GM18861 (cell line): ENCODE results near the gene ZC3H15.
"Not testable (repeated sequence)": the region's sequence is repeated elsewhere in the genome, so short reads cannot be mapped to it uniquely, and the experiment has no call there.

Source experiments
- ATAC-seq: cut with Tn5 transposase; IDR thresholded peaks from one replicate; pipeline ENCODE4 v1.9.1; 2021; ENCODE audit not compliant: unreplicated experiment

Gene ZC3H15

GRCh38 chr2:186485871-186486650 lies at the start of gene ZC3H15:
TSS of gene ZC3H15 (plus strand) at chr2:186486260. CDS start at chr2:186486383, 123 bp downstream.
- ATAC-seq, result peak; percentile 87

- ATAC-seq, result no peak
Observed at GRCh38 chr2:186437719-186438118, 48.3 kb upstream of the ZC3H15 start.

GRCh38 chr2:186439673-186440095 lies 46.4 kb upstream of the ZC3H15 start:
- ATAC-seq, result not testable (repeated sequence)

- ATAC-seq, result no peak
Observed at GRCh38 chr2:186440506-186440905, 45.6 kb upstream of the ZC3H15 start.

- no peak for ATAC-seq
Observed at GRCh38 chr2:186442885-186443284, 43.2 kb upstream of the ZC3H15 start.

- no peak for ATAC-seq
Observed at GRCh38 chr2:186443851-186444250, 42.2 kb upstream of the ZC3H15 start.

GRCh38 chr2:186445506-186445905 lies 40.6 kb upstream of the ZC3H15 start:
- ATAC-seq, result no peak

GRCh38 chr2:186455613-186456012 lies 30.4 kb upstream of the ZC3H15 start:
- ATAC-seq, result no peak

- no peak for ATAC-seq
Observed at GRCh38 chr2:186456941-186457340, 29.1 kb upstream of the ZC3H15 start.

- ATAC-seq, result no peak
Observed at GRCh38 chr2:186457908-186458307, 28.2 kb upstream of the ZC3H15 start.

- no peak for ATAC-seq
Observed at GRCh38 chr2:186459009-186459408, 27.1 kb upstream of the ZC3H15 start.

- peak; percentile 81 for ATAC-seq
Observed at GRCh38 chr2:186460465-186460864, 25.6 kb upstream of the ZC3H15 start.

- ATAC-seq, result no peak
Observed at GRCh38 chr2:186466743-186467142, 19.3 kb upstream of the ZC3H15 start.

GRCh38 chr2:186467421-186467820 lies 18.6 kb upstream of the ZC3H15 start:
- no peak for ATAC-seq

- not testable (repeated sequence) for ATAC-seq
Observed at GRCh38 chr2:186472722-186473493, 13.2 kb upstream of the ZC3H15 start.

GRCh38 chr2:186474239-186474638 lies 11.8 kb upstream of the ZC3H15 start:
- ATAC-seq, result peak; percentile 64

GRCh38 chr2:186477790-186478189 lies 8.3 kb upstream of the ZC3H15 start:
- ATAC-seq, result no peak

- ATAC-seq, result no peak
Observed at GRCh38 chr2:186480991-186481390, 5.1 kb upstream of the ZC3H15 start.

- no peak for ATAC-seq
Observed at GRCh38 chr2:186484062-186484735, 1.9 kb upstream of the ZC3H15 start.

GRCh38 chr2:186485576-186485870 lies 537 bp upstream of the ZC3H15 start:
- ATAC-seq, result no peak
